NCI-H2196 (cell line): ENCODE measurements around the gene HDC.

Source experiments
- DNase-seq: peaks from one replicate; lab custom pipeline; 2025; ENCODE audit not compliant: unreplicated experiment; lab: John Stamatoyannopoulos, UW

Gene HDC

GRCh38 chr15:50256188-50257041, 9.1 kb downstream of the HDC start:
- peak; percentile 15 for DNase-seq

- DNase-seq = no peak
Observed at GRCh38 chr15:50252556-50252955, 13.0 kb downstream of the HDC start.

DNA sequence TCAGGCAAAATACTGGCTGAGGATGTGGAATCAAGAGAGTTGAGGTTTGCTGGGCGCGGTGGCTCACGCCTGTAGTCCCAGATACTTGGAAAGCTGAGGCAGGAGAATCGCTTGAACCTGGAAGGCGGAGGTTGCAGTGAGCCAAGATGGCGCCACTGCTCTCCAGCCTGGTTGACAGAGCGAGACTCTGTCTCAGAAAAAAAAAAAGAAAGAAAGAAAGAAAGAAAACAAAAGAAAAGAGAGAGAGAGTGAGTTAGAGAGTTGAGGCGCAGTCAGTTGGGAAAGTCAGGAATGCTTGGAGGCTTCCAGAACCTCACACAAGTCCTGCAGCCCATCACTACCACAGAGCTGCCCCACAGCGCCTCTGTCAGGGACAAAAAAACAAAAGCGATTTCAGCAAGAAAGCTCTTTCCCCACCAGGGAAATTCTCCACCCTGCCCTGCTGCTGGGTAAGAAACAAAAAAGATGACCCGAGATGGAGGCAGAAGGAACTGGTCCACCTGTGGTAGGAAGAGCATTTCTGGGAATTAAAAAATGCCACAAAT, 13.8 kb downstream of the HDC start:
- no peak for DNase-seq

- no peak for DNase-seq
Observed at GRCh38 chr15:50250760-50251394, 14.6 kb downstream of the HDC start.

DNA sequence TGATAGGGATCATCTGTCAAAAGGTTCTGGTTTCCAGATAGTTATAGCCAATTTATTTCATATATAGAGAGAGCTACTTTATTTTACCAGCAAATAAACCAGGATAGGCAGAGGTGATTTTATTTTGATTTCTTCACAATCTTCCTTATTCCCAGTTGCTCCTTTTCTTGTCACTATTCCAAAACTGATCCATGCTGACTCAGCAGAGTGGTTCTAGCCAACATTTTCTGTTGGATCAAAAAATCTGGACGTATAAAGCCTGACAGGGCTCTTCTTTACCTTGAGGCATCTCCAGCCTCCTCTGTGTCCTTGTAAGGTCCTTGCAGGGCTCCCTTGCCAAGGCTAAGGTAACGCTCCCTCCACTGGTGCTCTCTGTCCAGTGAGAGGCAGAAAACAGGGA, 15.8 kb downstream of the HDC start:
- no peak for DNase-seq

GRCh38 chr15:50248994-50249582, 16.4 kb downstream of the HDC start:
- DNase-seq = no peak

- DNase-seq = no peak
Observed at GRCh38 chr15:50247819-50248655, 17.5 kb downstream of the HDC start.

- no peak for DNase-seq
Observed at GRCh38 chr15:50246631-50247030, 18.9 kb downstream of the HDC start.

DNA sequence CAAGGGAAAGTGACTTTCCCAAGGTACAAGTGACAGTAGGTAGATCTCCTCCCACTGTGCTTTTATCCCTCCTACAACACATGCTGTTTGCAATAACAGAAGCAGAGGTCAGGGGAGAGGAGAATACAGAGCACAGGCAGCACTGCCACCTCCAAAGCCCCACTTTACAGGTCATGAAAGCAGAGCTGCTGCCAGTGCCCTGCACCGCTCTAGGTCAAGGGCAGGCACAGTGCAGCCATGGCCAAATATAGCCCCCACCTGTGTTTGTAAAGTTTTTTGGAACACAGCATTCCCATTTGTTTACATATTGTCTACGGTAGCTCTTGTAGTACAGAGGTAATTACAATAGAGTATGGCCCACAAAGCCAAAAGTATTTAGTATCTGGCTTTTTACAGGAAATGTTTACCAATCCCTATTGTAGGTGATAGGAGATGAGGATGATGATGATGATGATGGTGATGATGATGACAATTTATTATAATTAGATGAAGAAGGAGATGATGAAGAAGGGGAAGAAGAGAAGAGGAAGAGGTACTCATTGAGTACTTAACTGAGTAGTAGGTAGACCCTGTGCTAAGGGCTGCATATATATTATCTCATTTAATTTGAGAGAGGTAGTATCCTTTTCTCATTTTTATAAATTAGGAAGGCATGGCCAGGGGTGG, 20.4 kb downstream of the HDC start:
- DNase-seq = no peak

- no peak for DNase-seq
Observed at GRCh38 chr15:50244153-50244552, 21.4 kb downstream of the HDC start.

DNA sequence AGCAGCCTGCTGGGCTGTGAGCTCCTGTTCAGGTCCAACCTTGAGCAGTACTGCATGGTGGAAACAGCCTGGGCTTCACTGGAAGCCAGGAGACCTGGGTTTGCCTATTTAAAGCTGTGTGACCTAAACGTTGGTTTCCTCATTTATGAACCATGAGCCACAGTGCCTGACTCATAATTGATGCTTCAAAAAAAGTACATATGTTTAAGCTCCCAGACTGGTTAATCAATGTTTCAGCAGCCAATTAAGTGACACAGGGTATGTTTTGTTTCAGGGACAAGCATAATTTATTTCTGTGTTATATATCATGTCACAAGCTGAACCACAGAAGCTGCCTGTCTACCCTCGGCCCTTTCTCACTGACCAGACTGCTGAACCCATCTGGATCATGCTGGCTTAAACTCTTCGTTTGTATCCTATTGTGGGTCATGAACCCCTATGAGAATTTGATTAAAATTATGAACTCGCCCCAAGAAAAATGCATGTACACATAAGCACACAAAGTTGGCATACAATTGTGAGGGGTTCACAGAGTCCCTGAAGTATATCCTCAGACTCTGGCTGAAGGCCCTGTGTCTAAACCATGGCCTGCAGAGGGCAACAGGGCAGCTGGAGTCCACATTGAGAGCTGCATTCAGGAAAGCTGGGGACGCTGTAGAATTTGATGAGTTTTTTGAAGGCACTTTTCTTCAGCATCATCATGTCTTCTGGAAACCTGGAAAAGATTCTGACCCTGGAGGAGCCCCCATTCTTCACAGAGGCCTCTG, 23.7 kb downstream of the HDC start:
- no peak for DNase-seq

DNA sequence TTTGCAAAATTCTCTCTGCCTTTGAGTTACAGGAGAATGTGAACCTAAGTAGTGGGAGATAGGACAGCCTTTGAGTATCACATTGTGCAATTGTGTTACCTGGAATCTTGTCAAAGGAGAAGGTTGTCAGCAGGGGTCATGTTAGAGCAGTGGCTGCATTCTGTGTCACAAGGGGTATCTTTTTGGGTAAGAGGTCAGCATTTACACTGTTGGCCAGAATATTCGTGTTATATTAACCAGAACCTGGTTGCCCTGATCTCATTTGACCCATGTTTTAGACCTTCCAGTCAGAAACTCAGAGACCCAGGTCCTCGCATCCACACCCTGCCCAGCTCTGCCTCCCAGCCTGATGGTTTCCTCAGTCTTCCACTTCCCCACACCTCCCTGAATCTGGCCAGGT, 27.3 kb downstream of the HDC start:
- no peak for DNase-seq

DNA sequence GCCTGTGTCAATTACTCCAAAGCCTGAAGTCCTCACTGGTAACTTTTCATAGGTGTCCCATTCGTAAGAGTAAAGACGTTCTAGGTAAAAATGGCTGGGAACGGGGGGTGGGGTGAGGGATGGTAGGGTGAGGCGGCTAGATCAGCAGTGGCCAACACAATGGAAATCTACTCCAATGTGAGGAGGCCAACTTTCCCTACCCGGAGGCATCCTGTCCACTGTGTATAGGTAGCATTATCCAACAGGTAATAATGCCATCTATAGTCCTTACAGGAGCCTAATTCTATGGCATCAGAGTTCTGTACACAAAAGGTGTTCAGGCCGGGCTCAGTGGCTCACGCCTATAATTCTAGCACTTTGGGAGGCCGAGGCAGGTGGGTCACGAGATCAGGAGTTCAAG, 29.1 kb downstream of the HDC start:
- no peak for DNase-seq

- no peak for DNase-seq
Observed at GRCh38 chr15:50235794-50236193, 29.7 kb downstream of the HDC start.

DNA sequence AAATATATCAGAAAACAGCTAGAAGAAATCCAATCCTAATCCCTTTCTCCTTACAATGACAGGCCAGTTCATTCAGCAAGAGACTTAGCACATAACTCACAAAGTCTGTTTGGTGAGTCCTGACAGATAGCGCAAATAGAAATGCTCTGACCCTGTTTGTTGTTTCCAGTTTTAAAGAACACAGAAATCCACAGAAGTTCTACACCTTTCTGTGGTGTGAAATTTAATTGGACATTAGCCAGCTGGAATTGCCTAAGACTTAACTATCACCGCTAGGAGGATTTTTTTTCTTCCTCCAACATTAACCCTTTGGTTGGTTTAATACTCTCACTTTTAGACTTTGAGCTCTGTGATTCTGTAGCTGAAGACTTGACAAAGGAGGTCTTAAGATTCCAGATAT, 30.8 kb downstream of the HDC start:
- no peak for DNase-seq

DNA sequence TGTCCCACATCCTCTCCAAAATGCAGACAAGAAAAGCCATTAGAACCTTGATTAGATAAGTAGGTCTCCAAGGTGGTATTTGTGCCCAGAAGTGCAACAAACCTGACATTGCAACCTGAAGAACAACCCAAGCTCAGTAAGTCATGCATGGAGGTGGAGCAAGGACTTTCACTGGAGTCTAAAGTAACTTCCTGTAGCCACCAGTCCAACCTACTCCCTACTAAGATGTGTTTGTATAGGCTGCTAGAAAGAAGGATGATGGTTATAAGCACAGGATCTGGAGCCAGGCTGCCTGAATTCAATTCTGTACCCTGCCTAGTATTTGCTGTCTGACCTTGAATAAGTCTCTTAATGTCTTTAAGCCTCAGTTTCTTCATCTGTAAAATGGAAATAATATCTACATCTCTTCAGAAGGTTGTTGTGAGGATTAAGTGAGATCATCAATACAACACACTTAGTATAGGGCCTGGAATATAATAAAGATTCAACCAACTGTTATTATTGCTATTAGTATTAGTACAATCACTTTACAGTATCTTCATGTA, 32.3 kb downstream of the HDC start:
- no peak for DNase-seq

- no peak for DNase-seq
Observed at GRCh38 chr15:50232791-50233190, 32.7 kb downstream of the HDC start.

DNA sequence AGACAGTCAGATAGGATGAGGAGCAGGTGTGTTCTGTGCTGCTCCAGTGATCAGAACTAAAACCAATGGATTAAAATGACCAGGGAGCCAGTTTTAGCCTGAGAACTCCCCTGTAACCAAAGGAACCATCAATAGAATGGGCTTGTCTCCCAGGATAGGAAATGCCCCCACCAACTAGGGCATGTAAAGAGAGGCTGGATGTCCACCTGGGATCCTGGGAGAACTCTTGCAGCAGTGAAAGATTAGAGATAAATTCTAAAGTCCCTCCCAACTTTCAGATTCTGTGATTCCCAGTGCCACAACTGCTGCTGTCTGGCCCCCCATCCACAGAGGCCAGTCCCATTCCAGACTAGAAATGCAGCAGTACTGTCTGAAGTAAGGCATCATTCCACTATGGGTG, 33.8 kb downstream of the HDC start:
- no peak for DNase-seq

- no peak for DNase-seq
Observed at GRCh38 chr15:50229336-50229735, 36.2 kb downstream of the HDC start.

GRCh38 chr15:50228866-50229265, 36.7 kb downstream of the HDC start:
- DNase-seq = no peak
